ENCODE results near the gene KRTAP4-7.
"Not testable (repeated sequence)": the region's sequence is repeated elsewhere in the genome, so short reads cannot be mapped to it uniquely, and the experiment has no call there.

KRTAP4-7 gene

DNA sequence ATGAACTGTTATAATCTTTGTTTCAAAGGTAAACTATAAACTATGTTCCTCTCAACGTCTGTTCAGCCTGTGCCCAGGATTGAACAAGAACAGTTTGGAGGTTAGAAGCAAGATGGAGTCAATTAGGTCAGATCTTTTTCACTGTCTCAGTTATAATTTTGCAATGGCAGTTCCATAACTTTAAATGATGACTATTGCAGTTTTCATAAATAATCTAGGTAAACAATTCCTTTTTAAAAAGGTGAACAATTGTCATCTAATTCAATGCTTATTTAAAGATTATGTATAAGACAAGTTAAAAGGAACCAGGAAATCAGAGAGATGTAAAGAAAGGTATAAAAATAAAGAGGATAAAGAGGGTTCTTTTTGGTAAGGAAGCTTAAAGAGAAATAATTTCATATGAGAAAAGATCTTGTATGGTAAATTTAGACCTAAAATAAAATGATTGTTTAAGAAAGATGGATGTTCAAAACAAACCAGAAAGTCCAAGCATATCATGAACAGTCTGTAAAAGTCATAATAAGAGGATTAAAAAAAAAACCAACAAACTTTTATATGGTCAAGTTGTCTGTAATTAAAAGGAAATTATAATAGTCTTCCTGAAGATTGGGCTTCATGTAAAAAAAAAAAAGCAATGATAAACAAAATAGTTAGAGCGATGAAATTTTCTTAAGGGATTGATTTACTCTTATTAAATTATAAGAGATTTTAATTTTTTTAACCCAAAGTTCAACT lies 27.4 kb downstream of the KRTAP4-7 start:
- no peak for FAIRE-seq

DNA sequence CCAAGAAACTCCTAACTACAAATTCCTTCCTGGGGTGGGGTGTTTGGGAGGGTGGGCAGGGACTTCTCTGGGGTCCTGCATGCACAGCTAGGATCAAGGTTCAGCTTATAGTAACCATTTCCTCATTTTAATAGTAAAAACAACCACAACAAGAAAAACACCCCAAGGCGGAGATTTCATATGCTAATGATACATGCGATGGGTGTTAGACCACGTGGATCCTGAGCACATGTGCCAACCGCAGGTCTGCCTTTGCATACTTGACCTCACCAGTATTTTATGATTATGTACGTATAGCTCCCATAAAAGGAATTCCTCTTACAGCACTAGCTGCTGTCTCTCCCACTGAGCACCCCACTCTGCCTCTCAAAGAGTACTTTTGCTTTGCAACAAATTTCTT lies 32.3 kb downstream of the KRTAP4-7 start:
- FAIRE-seq, result no peak

- FAIRE-seq, result not testable (repeated sequence)
These were observed 34.0 kb downstream of the KRTAP4-7 start, which contains the start of gene KRTAP4-11 for GRCh38 chr17:41117846-41118386. Gene KRTAP4-11, minus strand, starts transcription at chr17:41118373. Its CDS starts 58 bp downstream, at chr17:41118315.

GRCh38 chr17:41118721-41119120 lies 34.8 kb downstream of the KRTAP4-7 start:
- no peak for FAIRE-seq

DNA sequence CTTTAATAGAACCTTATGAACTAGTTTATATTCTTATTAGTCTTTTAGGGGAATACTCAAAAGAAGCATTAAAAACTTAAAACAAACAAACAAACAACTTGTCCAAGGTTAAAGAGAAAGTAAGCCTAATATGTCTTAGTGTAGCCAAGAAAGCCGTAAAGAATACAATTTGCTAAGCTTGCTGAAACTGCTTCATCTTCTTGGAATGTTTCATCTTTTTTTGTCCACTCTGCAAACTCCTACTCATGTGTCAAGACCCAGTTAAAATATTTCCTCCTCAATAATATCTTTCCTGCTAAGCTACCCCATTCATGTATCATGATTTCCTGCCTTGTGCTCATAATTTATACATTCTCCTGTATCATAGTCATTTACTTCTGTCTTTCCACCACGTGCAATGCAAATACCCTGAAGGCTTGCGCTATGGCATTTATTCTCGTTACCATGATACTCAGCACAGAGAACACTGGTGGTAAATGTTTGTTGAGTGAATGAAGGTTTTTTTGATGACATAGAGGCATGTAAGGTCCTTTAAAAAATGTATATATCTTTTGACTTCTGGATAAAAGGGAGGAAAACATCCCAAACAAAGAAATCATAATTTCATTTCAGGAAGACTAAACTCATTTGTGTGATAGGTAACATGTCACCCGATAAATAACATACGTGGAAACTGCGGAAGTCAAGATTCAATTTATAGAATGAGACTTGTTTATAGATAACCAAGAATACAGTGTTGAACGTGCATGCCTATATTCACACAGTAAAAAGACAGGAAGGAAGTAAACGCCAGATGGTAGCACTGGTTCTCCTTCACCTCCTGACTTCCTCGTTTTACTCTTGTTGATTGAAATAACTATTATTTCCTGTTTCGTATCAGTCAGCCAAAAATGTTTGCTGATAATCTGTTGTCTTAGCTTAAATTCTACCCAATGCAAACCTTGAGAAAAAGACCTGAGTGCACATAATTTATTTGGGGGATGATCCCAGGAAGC lies 36.0 kb downstream of the KRTAP4-7 start:
- FAIRE-seq, result peak; percentile 57

DNA sequence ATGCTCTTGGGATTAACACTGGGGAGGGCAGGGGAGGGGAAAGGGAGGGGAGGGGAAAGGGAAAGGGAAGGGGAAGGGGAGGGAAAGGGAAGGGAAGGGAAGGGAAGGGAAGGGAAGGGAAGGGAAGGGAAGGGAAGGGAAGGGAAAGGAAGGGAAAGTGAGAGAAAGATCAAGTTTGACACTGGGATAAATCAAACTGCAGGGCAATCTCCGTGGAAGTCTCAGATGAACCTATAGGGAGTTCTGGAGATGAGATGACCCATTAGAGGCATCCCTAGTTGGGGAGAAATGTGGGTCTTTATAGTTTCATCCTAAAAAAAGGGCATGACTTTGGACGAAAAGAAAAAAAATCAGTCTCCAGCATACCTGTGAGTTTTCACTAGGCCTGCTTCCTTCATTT lies 37.8 kb downstream of the KRTAP4-7 start:
- no peak for FAIRE-seq

DNA sequence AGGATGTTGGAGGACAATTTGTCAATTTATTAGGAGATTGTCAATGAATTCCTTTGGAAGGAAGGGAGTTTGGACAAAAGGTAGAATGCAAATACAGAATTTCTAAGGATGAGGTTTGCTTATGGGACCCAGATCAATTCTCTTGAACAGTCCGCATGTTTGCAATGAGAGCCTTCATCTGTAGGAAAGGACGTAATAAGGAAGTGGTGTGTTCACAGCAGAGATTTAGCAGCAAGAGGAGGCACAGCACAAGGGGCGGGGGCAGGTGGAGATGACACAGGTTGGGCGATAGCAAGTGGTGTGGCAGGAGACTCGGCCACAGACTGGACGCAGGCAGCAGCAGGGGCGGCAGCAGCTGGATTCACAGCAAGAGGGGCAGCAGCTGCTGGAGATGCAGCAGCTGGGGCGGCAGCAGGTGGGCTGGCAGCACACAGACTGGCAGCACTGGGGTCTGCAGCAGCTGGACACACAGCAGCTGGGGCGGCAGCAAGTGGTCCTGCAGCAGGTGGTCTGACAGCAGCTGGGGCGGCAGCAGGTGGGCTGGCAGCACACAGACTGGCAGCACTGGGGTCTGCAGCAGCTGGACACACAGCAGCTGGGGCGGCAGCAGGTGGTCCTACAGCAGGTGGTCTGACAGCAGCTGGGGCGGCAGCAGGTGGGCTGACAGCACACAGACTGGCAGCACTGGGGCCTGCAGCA lies 39.5 kb downstream of the KRTAP4-7 start:
- FAIRE-seq, result not testable (repeated sequence)

DNA sequence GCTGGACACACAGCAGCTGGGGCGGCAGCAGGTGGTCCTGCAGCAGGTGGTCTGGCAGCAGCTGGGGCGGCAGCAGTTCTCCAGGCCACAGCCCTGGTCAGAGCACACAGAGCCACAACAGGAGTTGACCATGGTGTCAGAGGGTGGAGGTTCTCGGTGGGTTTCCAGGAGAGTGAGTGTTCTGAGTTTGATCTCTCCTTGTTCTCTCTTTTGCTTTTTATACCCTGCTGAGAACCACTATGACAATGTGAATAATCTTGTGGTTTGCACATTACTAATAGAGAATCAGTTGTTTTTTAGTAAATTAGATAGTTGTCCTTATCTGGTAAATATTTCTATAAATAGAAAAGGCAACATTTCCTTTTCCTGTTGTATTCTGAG lies 40.0 kb downstream of the KRTAP4-7 start, which contains the start of gene KRTAP4-12:
Gene KRTAP4-12, minus strand, starts transcription at position 192 of the 381 bp plus-strand sequence. Its CDS starts 60 bp downstream, at position 132.
- not testable (repeated sequence) for FAIRE-seq

DNA sequence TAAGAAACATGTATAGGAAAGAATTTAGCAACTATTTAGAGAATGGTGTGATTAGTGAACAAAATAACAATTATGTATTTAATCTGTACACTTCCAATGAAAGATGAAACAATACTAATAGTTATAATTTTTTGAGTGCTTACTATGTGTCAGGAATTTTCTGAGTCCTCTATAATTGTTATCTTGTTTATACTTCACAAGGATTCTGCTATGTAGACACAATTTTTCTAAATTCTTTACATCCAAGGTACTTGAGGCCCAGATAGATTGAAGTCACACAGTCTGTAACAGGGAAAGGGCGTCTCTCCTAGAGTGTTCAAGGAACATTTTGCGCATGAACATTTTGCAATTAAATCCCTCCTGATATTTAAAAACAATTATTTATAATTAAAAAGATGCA lies 41.1 kb downstream of the KRTAP4-7 start:
- no peak for FAIRE-seq

DNA sequence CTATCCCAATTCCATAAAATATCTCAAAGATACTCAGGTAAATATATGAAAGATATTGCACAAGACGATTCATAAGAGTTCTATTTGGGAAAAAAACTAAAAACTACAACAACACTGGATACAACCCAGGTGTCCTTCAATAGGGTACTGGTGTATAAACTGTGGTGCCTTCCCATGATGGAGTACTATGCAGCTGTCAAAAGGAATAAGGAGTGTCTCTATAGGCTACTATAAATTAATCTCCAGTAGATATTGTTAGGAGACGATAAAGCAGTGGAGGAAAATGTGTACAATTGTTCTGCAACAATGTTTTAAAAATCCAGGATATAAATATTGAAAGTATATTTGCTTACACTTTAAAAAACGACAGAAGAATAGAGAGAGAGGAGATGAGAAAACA lies 42.5 kb downstream of the KRTAP4-7 start:
- FAIRE-seq, result no peak

- no peak for FAIRE-seq
These were observed 43.4 kb downstream of the KRTAP4-7 start for GRCh38 chr17:41127371-41127770.

- FAIRE-seq, result no peak
These were observed 48.0 kb downstream of the KRTAP4-7 start for GRCh38 chr17:41131979-41132378.

DNA sequence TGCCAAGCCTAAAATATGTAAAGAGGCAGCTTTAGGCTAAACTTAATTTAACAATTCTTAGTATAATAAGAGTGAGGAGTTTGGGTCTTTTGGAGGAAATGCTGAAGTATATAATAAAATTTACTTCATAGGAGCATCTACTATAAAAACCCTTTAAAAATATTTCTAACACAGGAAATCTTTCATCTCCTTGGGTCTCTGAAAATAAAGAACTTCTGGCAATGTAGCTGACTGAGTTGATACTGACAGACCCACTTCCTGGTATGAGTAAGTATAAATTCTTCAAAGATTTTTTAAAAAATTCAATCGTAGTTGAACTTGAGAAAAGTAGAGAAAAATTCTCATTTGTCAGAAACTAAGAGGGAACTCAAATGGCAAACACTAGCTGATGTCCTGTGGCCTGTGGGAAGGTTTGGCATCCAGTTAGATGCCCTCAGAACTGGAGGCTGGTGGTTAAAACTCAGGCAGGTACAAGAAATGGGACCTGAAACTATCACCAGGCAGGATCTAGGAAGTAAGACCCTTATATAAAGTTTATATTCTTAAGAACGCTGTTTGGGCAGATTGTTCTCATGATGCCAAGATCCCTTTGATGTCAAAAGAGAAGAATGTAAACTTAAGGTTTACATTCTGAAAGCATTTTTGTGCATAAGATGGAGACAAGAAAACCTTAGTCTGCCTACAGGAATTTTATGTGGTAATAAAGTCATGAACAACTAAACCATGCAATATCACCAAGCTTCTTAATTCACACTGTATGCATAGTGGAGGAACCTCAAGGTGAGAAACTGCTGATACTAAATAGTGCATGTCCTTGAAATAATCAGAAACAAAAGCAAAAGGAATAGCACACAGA lies 50.2 kb downstream of the KRTAP4-7 start:
- FAIRE-seq, result no peak
